CD4-positive, alpha-beta T cell (primary cell): ENCODE measurements around the gene SEMA6D. TPM values are rescaled to one million over a fixed set of nuclear protein-coding genes. Genes with fewer than 3 reads are reported as not detected.

Source experiments
- ATAC-seq: fragments of 200-7000 bp; cut with Tn5 transposase; one replicate; pipeline ENCODE4 v1.10.0; 2022; ENCODE audit warnings: mild to moderate bottlenecking; ENCODE audit not compliant: poor library complexity
- CTCF ChIA-PET: fragments of 350-600 bp; sonication (Branson Sonifier 250); formaldehyde crosslinking; loops from one replicate; lab custom pipeline; 2021; ENCODE audit warnings: antibody characterized with exemption, inconsistent platforms; lab: Charles Lee
- POLR2A ChIA-PET: fragments of 350-600 bp; sonication (Branson Sonifier 250); formaldehyde crosslinking; loops from one replicate; lab custom pipeline; 2021; ENCODE audit warnings: antibody characterized with exemption, inconsistent platforms; lab: Charles Lee
- DNase-seq, 14 experiments: peaks; one replicate each; pipeline ENCODE4 v3.0.0-alpha.2; 2013 to 2020; ENCODE audit warnings: mixed read lengths in 2 of 14
- H3K27ac ChIP-seq, 2 donors: one replicate each; pipeline versions ENCODE4 v1.5.1 to v1.7.0; 2013; ENCODE audit warnings: low read length in 2 of 2, low read depth in 1 of 2, mild to moderate bottlenecking in 1 of 2
- H3K27me3 ChIP-seq, 2 experiments: 1 replicate in 1 of 2; 2 replicates in 1 of 2; pipeline versions ENCODE4 v1.6.1 to v1.7.0; 2013; ENCODE audit warnings: low read length in 2 of 2, control low read depth in 1 of 2, mild to moderate bottlenecking in 1 of 2, moderate library complexity in 1 of 2; ENCODE audit not compliant: insufficient read depth in 2 of 2, control insufficient read depth in 1 of 2
- H3K36me3 ChIP-seq: one replicate; pipeline ENCODE4 v1.6.1; 2013; ENCODE audit warnings: low read length, control low read depth; ENCODE audit not compliant: insufficient read depth
- H3K4me1 ChIP-seq: one replicate; pipeline ENCODE4 v1.6.1; 2013; ENCODE audit warnings: low read length, control low read depth; ENCODE audit not compliant: insufficient read depth
- H3K4me3 ChIP-seq: one replicate; pipeline ENCODE4 v1.5.1; 2013; ENCODE audit warnings: mild to moderate bottlenecking, low read length, moderate library complexity
- H3K9me3 ChIP-seq, 2 experiments: 1 replicate in 1 of 2; 2 replicates in 1 of 2; pipeline versions ENCODE4 v1.6.1 to v1.7.0; 2013; ENCODE audit warnings: low read length in 2 of 2, mild to moderate bottlenecking in 2 of 2, control low read depth in 1 of 2, moderate library complexity in 1 of 2; ENCODE audit not compliant: control insufficient read depth in 1 of 2, insufficient read depth in 1 of 2
- H3K27ac Mint-ChIP-seq: one replicate; pipeline ENCODE4 v1.8.0; 2020; ENCODE audit warnings: mixed read lengths
- H3K27me3 Mint-ChIP-seq: one replicate; pipeline ENCODE4 v1.8.0; 2021; ENCODE audit warnings: mixed read lengths
- H3K36me3 Mint-ChIP-seq: one replicate; pipeline ENCODE4 v1.8.0; 2021; ENCODE audit warnings: low read depth, mixed read lengths
- H3K4me1 Mint-ChIP-seq: one replicate; pipeline ENCODE4 v1.8.0; 2021; ENCODE audit warnings: low read depth, mixed read lengths
- H3K4me3 Mint-ChIP-seq: one replicate; pipeline ENCODE4 v1.8.0; 2020; ENCODE audit warnings: mild to moderate bottlenecking, mixed read lengths
- H3K9me3 Mint-ChIP-seq: one replicate; pipeline ENCODE4 v1.8.0; 2020; ENCODE audit warnings: mixed read lengths
- CTCF ChIP-seq: fragments of 200-600 bp; IDR thresholded peaks from one replicate; pipeline ENCODE4 v1.8.0; 2022; ENCODE audit warnings: antibody characterized with exemption, mild to moderate bottlenecking
- intact Hi-C, 2 experiments: fragments of 100-400 bp; cut with DNase I in 1 of 2; cut with micrococcal nuclease in 1 of 2; formaldehyde crosslinking; loops; one replicate each; pipeline versions ENCODE4 v1.15.1 to v1.9.0; 2023 to 2025; cut with DNase I, micrococcal nuclease
- total RNA-seq, 174 experiments: library from RNA in 2 of 174; stranded (reverse) in 2 of 174; gene quantifications; one replicate each; pipeline ENCODE4 v1.2.3 and lab custom pipeline; 2021 to 2026

The SEMA6D gene
- total RNA-seq, 2 experiments from 2014 or later: not detected

GRCh38 chr15:47715856-47716445 lies 1.4 kb upstream of the SEMA6D start:
- ChIA-PET POLR2A (no interaction called here), CTCF (no interaction called here)
- H3K36me3 ChIP-seq: no peaks in the 10 kb centered on the region
- no peaks in the 10 kb centered on the region for H3K4me1 ChIP-seq
- Mint-ChIP-seq H3K4me1 (peaks cover 7% of the 10 kb centered on the region), H3K4me3 (no peak overlapping the region), H3K36me3 (no peaks in the 10 kb centered on the region), H3K27me3 (peaks cover 71% of the 10 kb centered on the region), H3K9me3 (no peaks in the 10 kb centered on the region), H3K27ac (no peak overlapping the region)
- DNase-seq (no peak), ATAC-seq (no peak)
- no peak for TF ChIP-seq CTCF
- H3K9me3 ChIP-seq: peaks cover 0 to 14% of the 10 kb centered on the region in 2 experiments
- no peak overlapping the region for H3K27ac ChIP-seq
- intact Hi-C loops: no loop called here
- peaks cover 10 to 55% of the 10 kb centered on the region in 2 experiments for H3K27me3 ChIP-seq
- no peak overlapping the region for H3K4me3 ChIP-seq

GRCh38 chr15:47716516-47716915 lies 789 bp upstream of the SEMA6D start:
- Histone ChIP-seq H3K4me1 (no peaks in the 10 kb centered on the region), H3K4me3 (no peak overlapping the region), H3K27ac (no peak overlapping the region), H3K36me3 (no peaks in the 10 kb centered on the region), H3K9me3 (peaks cover 0 to 14% of the 10 kb centered on the region in 2 experiments), H3K27me3 (peaks cover 10 to 60% of the 10 kb centered on the region in 2 experiments)
- Mint-ChIP-seq H3K9me3 (no peaks in the 10 kb centered on the region), H3K4me1 (peaks cover 7% of the 10 kb centered on the region), H3K4me3 (no peak overlapping the region), H3K27me3 (peaks cover 76% of the 10 kb centered on the region), H3K36me3 (no peaks in the 10 kb centered on the region), H3K27ac (no peak overlapping the region)
- intact Hi-C loops: no loop called here
- no peak for TF ChIP-seq CTCF
- DNase-seq: no peak
- ChIA-PET CTCF (no interaction called here), POLR2A (no interaction called here)
- no peak for ATAC-seq

GRCh38 chr15:47718497-47719437 lies 1.5 kb downstream of the SEMA6D start:
- DNase-seq: no peak
- Mint-ChIP-seq H3K27ac (no peak overlapping the region), H3K9me3 (no peaks in the 10 kb centered on the region), H3K36me3 (no peaks in the 10 kb centered on the region), H3K4me1 (peaks cover 7% of the 10 kb centered on the region), H3K4me3 (no peak overlapping the region), H3K27me3 (peaks cover 80% of the 10 kb centered on the region)
- no peaks in the 10 kb centered on the region for H3K4me1 ChIP-seq
- ChIA-PET CTCF (no interaction called here), POLR2A (no interaction called here)
- H3K27me3 ChIP-seq: peaks cover 10 to 60% of the 10 kb centered on the region in 2 experiments
- H3K4me3 ChIP-seq: no peak overlapping the region
- ATAC-seq: no peak
- no peaks in the 10 kb centered on the region for H3K36me3 ChIP-seq
- peaks cover 0 to 14% of the 10 kb centered on the region in 2 experiments for H3K9me3 ChIP-seq
- no peak for TF ChIP-seq CTCF
- H3K27ac ChIP-seq: no peak overlapping the region
- intact Hi-C loops: no loop called here
